Fibroblast of lung (primary cell): Measurements from ENCODE around the gene ATP1A3. TPM values are rescaled to one million over a fixed set of nuclear protein-coding genes. Genes with fewer than 3 reads are reported as not detected.
"Not testable (repeated sequence)": the region's sequence is repeated elsewhere in the genome, so short reads cannot be mapped to it uniquely, and the experiment has no call there.

ENCODE experiments used
- DNase-seq, 2 donors: peaks; one replicate each; pipeline versions ENCODE4 v3.0.0 to v3.0.0-alpha.2; 2010; ENCODE audit warnings: low read depth in 2 of 2
- H2AFZ ChIP-seq: 2 replicates; pipeline ENCODE4 v1.5.1; 2012; ENCODE audit warnings: low read length, control low read depth, inconsistent platforms
- H3K27ac ChIP-seq: 2 replicates; pipeline ENCODE4 v1.5.1; 2011; ENCODE audit warnings: low read length, control low read depth; ENCODE audit not compliant: insufficient read depth
- H3K27me3 ChIP-seq: 2 replicates; pipeline ENCODE4 v1.5.1; 2011; ENCODE audit warnings: mild to moderate bottlenecking, low read length; ENCODE audit not compliant: control insufficient read depth, insufficient read depth
- H3K36me3 ChIP-seq: 2 replicates; pipeline ENCODE4 v1.5.1; 2011; ENCODE audit warnings: low read length; ENCODE audit not compliant: control insufficient read depth, insufficient read depth
- H3K4me1 ChIP-seq: 2 replicates; pipeline ENCODE4 v1.5.1; 2011; ENCODE audit warnings: low read length; ENCODE audit not compliant: control insufficient read depth, insufficient read depth; ENCODE audit errors: extremely low read depth
- H3K4me2 ChIP-seq: 2 replicates; pipeline ENCODE4 v1.5.1; 2011; ENCODE audit warnings: low read length, control low read depth; ENCODE audit not compliant: insufficient read depth; ENCODE audit errors: extremely low read depth
- H3K4me3 ChIP-seq, 4 experiments: fragments of 200-600 bp in 1 of 4; sonication (generic) in 1 of 4; replicated peaks in 1 of 4; 2 replicates each; pipeline ENCODE4 v1.5.1; 2011 to 2016; ENCODE audit warnings: low read length in 4 of 4, low read depth in 3 of 4, mild to moderate bottlenecking in 3 of 4, control low read depth in 2 of 4, inconsistent platforms in 1 of 4, mixed read lengths in 1 of 4; ENCODE audit not compliant: insufficient read depth in 1 of 4; ENCODE audit errors: control extremely low read depth in 1 of 4
- H3K79me2 ChIP-seq: 2 replicates; pipeline ENCODE4 v1.5.1; 2012; ENCODE audit warnings: mild to moderate bottlenecking, low read length, inconsistent platforms; ENCODE audit not compliant: control insufficient read depth, insufficient read depth
- H3K9ac ChIP-seq: 2 replicates; pipeline ENCODE4 v1.5.1; 2011; ENCODE audit warnings: mild to moderate bottlenecking, low read length, control low read depth; ENCODE audit not compliant: insufficient read depth
- H3K9me3 ChIP-seq: 2 replicates; pipeline ENCODE4 v1.5.1; 2012; ENCODE audit warnings: low read depth, low read length; ENCODE audit not compliant: control insufficient read depth, insufficient read depth
- H4K20me1 ChIP-seq: 2 replicates; pipeline ENCODE4 v1.5.1; 2011; ENCODE audit warnings: low read length; ENCODE audit not compliant: control insufficient read depth, insufficient read depth; ENCODE audit errors: extremely low read depth
- CTCF ChIP-seq, 2 donors: IDR thresholded peaks in 1 of 2; conservative IDR thresholded peaks in 1 of 2; 1 replicate in 1 of 2; 2 replicates in 1 of 2; pipeline ENCODE4 v1.5.1; 2011 to 2012; ENCODE audit warnings: low read length in 2 of 2, control low read depth in 1 of 2, inconsistent platforms in 1 of 2, low read depth in 1 of 2, mild to moderate bottlenecking in 1 of 2
- EZH2 ChIP-seq: IDR thresholded peaks from 2 replicates; pipeline ENCODE4 v1.5.1; 2012; ENCODE audit warnings: low read length, control low read depth, mild to moderate bottlenecking; ENCODE audit errors: missing control alignments
- polyA plus RNA-seq, 2 donors: library from polyadenylated mRNA; depleted of rRNA in 1 of 2; stranded (reverse) in 1 of 2; unstranded in 1 of 2; fragments of >200 nt; gene quantifications; 2 replicates each; pipeline ENCODE4 v1.2.1, GENCODE V29; 2011 to 2012; ENCODE audit warnings: missing spikeins in 1 of 2
- total RNA-seq: library from RNA; depleted of rRNA; stranded (reverse); fragments of >200 nt; gene quantifications from 2 replicates; pipeline ENCODE4 v1.2.1, GENCODE V29; 2014

ATP1A3 gene
- total and polyA plus RNA-seq, 2 donors (not counting 1 experiment from before 2014, with no cell fraction given), result 0.17 TPM; not detected in 1

- Histone ChIP-seq H3K4me1 (peaks cover 7% of the 10 kb centered on the region), H3K79me2 (no peaks in the 10 kb centered on the region), H4K20me1 (no peaks in the 10 kb centered on the region), H2AFZ (peak overlapping the region; percentile 35), H3K9me3 (no peaks in the 10 kb centered on the region), H3K36me3 (no peaks in the 10 kb centered on the region), H3K27ac (no peak overlapping the region), H3K4me3 (peak overlapping the region; percentile 38 to 60 (median 48)), H3K4me2 (peak overlapping the region; percentile 68), H3K9ac (peak overlapping the region; percentile 30), H3K27me3 (peaks cover 9% of the 10 kb centered on the region)
- TF ChIP-seq EZH2 (no peak), CTCF (conservative IDR thresholded peaks at IDR 0.05 in 1 of 2, IDR thresholded peaks at IDR 0.05 in 1 of 2; ENCODE audit: low read depth in 1 of 2, low read length in 2 of 2) (no peak)
- no peak for DNase-seq
Observed at GRCh38 chr19:41939861-41940730, 53.9 kb downstream of the ATP1A3 start.

- H2AFZ ChIP-seq, H3K4me2 ChIP-seq, H4K20me1 ChIP-seq, H3K9me3 ChIP-seq, DNase-seq, H3K4me3 ChIP-seq, H3K36me3 ChIP-seq, H3K9ac ChIP-seq, H3K27ac ChIP-seq, H3K79me2 ChIP-seq, H3K4me1 ChIP-seq: not testable (repeated sequence)
- H3K27me3 ChIP-seq, result peaks cover 14% of the 10 kb centered on the region
Observed at GRCh38 chr19:41939209-41939608, 54.8 kb downstream of the ATP1A3 start.

- peaks cover 8% of the 10 kb centered on the region for H3K4me1 ChIP-seq
- no peak for DNase-seq
- H3K9ac ChIP-seq, result no peak overlapping the region
- no peak for TF ChIP-seq CTCF (conservative IDR thresholded peaks at IDR 0.05 in 1 of 2, IDR thresholded peaks at IDR 0.05 in 1 of 2; ENCODE audit: low read depth in 1 of 2, low read length in 2 of 2)
- TF ChIP-seq EZH2, result no peak
- no peak overlapping the region for H3K4me3 ChIP-seq
- no peaks in the 10 kb centered on the region for H3K36me3 ChIP-seq
- no peak overlapping the region for H2AFZ ChIP-seq
- H3K27me3 ChIP-seq, result peaks cover 25% of the 10 kb centered on the region
- no peaks in the 10 kb centered on the region for H3K79me2 ChIP-seq
- no peaks in the 10 kb centered on the region for H4K20me1 ChIP-seq
- no peak overlapping the region for H3K4me2 ChIP-seq
- H3K27ac ChIP-seq, result no peak overlapping the region
- H3K9me3 ChIP-seq, result no peaks in the 10 kb centered on the region
Observed at GRCh38 chr19:41937525-41938468, 56.2 kb downstream of the ATP1A3 start.
